H1 (cell line): ENCODE results near the gene ACOT7. TPM values are rescaled to one million over a fixed set of nuclear protein-coding genes. Genes with fewer than 3 reads are reported as not detected.

Experiments used
- CTCF ChIA-PET: fragments of 300-600 bp; sonication (Branson Sonifier 250); formaldehyde crosslinking; loops from one replicate; lab custom pipeline; 2021; ENCODE audit not compliant: partially characterized antibody; lab: Charles Lee
- POLR2A ChIA-PET: fragments of 300-600 bp; sonication (Branson Sonifier 250); formaldehyde crosslinking; loops from one replicate; lab custom pipeline; 2021; ENCODE audit warnings: inconsistent platforms; ENCODE audit not compliant: partially characterized antibody; lab: Charles Lee
- DNase-seq, 2 experiments: peaks; one replicate each; pipeline versions ENCODE4 v3.0.0 to v3.0.0-alpha.2; 2010 to 2022; ENCODE audit warnings: low spot score in 2 of 2, low read depth in 1 of 2, mixed read lengths in 1 of 2
- FAIRE-seq: peaks from 2 replicates; lab custom pipeline; 2011; peaks lifted over from hg19 to GRCh38; lab: Jason Lieb, UNC
- H2AFZ ChIP-seq: 2 replicates; pipeline ENCODE4 v1.8.1; 2012; ENCODE audit warnings: low read length, inconsistent platforms
- H2AK5ac ChIP-seq: 2 replicates; pipeline ENCODE4 v1.6.1; 2013; ENCODE audit warnings: low read depth, low read length
- H2BK120ac ChIP-seq: replicated peaks from 2 replicates; pipeline ENCODE3; 2013; ENCODE audit warnings: low read depth, low read length, inconsistent platforms
- H2BK12ac ChIP-seq: 2 replicates; pipeline ENCODE4 v1.6.1; 2013; ENCODE audit warnings: low read depth, low read length
- H2BK15ac ChIP-seq: 2 replicates; pipeline ENCODE4 v1.6.1; 2013; ENCODE audit warnings: low read length
- H2BK20ac ChIP-seq: 2 replicates; pipeline ENCODE4 v1.6.1; 2013; ENCODE audit warnings: low read length
- H2BK5ac ChIP-seq: 2 replicates; pipeline ENCODE4 v1.6.1; 2013; ENCODE audit warnings: low read depth, low read length
- H3K14ac ChIP-seq: 2 replicates; pipeline ENCODE4 v1.6.1; 2013; ENCODE audit warnings: inconsistent platforms; ENCODE audit not compliant: insufficient read length
- H3K18ac ChIP-seq: 2 replicates; pipeline ENCODE4 v1.6.1; 2013; ENCODE audit warnings: low read length; ENCODE audit errors: extremely low read depth
- H3K23ac ChIP-seq: 2 replicates; pipeline ENCODE4 v1.6.1; 2013; ENCODE audit warnings: inconsistent platforms; ENCODE audit not compliant: insufficient read length
- H3K23me2 ChIP-seq: 2 replicates; pipeline ENCODE4 v1.6.1; 2013; ENCODE audit warnings: low read depth, low read length
- H3K27ac ChIP-seq: 2 replicates; pipeline ENCODE4 v1.6.1; 2011; ENCODE audit warnings: low read depth, low read length, inconsistent platforms
- H3K27me3 ChIP-seq, 4 experiments: replicated peaks in 1 of 4; 1 replicate in 1 of 4; 2 replicates in 3 of 4; pipeline versions ENCODE4 v1.6.1 to v1.8.1; 2011 to 2013; ENCODE audit warnings: low read length in 3 of 4, mild to moderate bottlenecking in 3 of 4, inconsistent platforms in 2 of 4, mixed read lengths in 2 of 4, moderate library complexity in 1 of 4; ENCODE audit not compliant: control insufficient read depth in 3 of 4, insufficient read depth in 3 of 4; ENCODE audit errors: extremely low read depth in 1 of 4
- H3K36me3 ChIP-seq, 4 experiments: 2 replicates each; pipeline versions ENCODE4 v1.6.1 to v1.8.1; 2011 to 2013; ENCODE audit warnings: mild to moderate bottlenecking in 4 of 4, low read length in 3 of 4, moderate library complexity in 2 of 4, control low read depth in 1 of 4, inconsistent platforms in 1 of 4; ENCODE audit not compliant: insufficient read depth in 4 of 4, control insufficient read depth in 2 of 4
- H3K4ac ChIP-seq: replicated peaks from 2 replicates; pipeline ENCODE3; 2013; ENCODE audit warnings: low read length, low read depth, mixed read lengths, inconsistent platforms; ENCODE audit not compliant: insufficient read length
- H3K4me1 ChIP-seq, 4 experiments: replicated peaks in 1 of 4; 1 replicate in 1 of 4; 2 replicates in 3 of 4; pipeline versions ENCODE4 v1.6.1 to v1.8.1; 2011 to 2013; ENCODE audit warnings: low read length in 3 of 4, inconsistent platforms in 2 of 4, mixed read lengths in 1 of 4; ENCODE audit not compliant: insufficient read depth in 4 of 4, control insufficient read depth in 3 of 4
- H3K4me2 ChIP-seq, 2 experiments: 2 replicates each; pipeline versions ENCODE4 v1.6.1 to v1.8.1; 2011 to 2013; ENCODE audit warnings: low read depth in 2 of 2, low read length in 2 of 2, control low read depth in 1 of 2, inconsistent platforms in 1 of 2, mild to moderate bottlenecking in 1 of 2; ENCODE audit not compliant: insufficient read depth in 1 of 2
- H3K4me3 ChIP-seq, 4 experiments: fragments of 200-600, 300-600 bp in 1 of 4; sonication (generic), shearing (Covaris generic), sonication (Bioruptor Twin) in 1 of 4; 2 replicates each; pipeline versions ENCODE4 v1.5.1 to v1.8.1; 2011 to 2016; ENCODE audit warnings: low read length in 4 of 4, low read depth in 3 of 4, control low read depth in 2 of 4, inconsistent platforms in 2 of 4, mild to moderate bottlenecking in 2 of 4, mixed read lengths in 1 of 4, moderate library complexity in 1 of 4; ENCODE audit not compliant: insufficient read depth in 2 of 4; ENCODE audit errors: extremely low read depth in 1 of 4
- H3K56ac ChIP-seq: replicated peaks from 2 replicates; pipeline ENCODE3; 2013; ENCODE audit warnings: low read depth, mild to moderate bottlenecking, mixed read lengths, low read length, inconsistent platforms; ENCODE audit not compliant: insufficient read length
- H3K79me1 ChIP-seq: 2 replicates; pipeline ENCODE4 v1.6.1; 2013; ENCODE audit warnings: low read depth, low read length, control low read depth
- H3K79me2 ChIP-seq, 2 experiments: 2 replicates each; pipeline versions ENCODE4 v1.6.1 to v1.8.1; 2012 to 2013; ENCODE audit warnings: low read length in 2 of 2, mild to moderate bottlenecking in 2 of 2, inconsistent platforms in 1 of 2; ENCODE audit not compliant: insufficient read depth in 2 of 2, control insufficient read depth in 1 of 2
- H3K9ac ChIP-seq, 4 experiments: replicated peaks in 1 of 4; 1 replicate in 1 of 4; 2 replicates in 3 of 4; pipeline versions ENCODE4 v1.6.1 to v1.8.1; 2011 to 2013; ENCODE audit warnings: low read depth in 3 of 4, low read length in 3 of 4, control low read depth in 2 of 4, mild to moderate bottlenecking in 2 of 4, moderate library complexity in 2 of 4, inconsistent platforms in 1 of 4; ENCODE audit errors: extremely low read depth in 1 of 4
- H3K9me3 ChIP-seq, 2 experiments: 2 replicates each; pipeline versions ENCODE4 v1.6.1 to v1.8.1; 2012 to 2013; ENCODE audit warnings: mild to moderate bottlenecking in 2 of 2, moderate library complexity in 2 of 2, control low read depth in 1 of 2, inconsistent platforms in 1 of 2, low read depth in 1 of 2, low read length in 1 of 2, mixed read lengths in 1 of 2; ENCODE audit not compliant: insufficient read depth in 2 of 2
- H4K20me1 ChIP-seq, 2 experiments: replicated peaks in 1 of 2; 2 replicates each; pipeline versions ENCODE3 to v1.8.1; 2011 to 2013; ENCODE audit warnings: inconsistent platforms in 2 of 2, low read length in 2 of 2, mild to moderate bottlenecking in 1 of 2; ENCODE audit not compliant: insufficient read depth in 2 of 2, control insufficient read depth in 1 of 2
- H4K5ac ChIP-seq: 2 replicates; pipeline ENCODE4 v1.6.1; 2013; ENCODE audit warnings: low read length, low read depth, mixed read lengths, inconsistent platforms; ENCODE audit not compliant: insufficient read length
- H4K8ac ChIP-seq: 2 replicates; pipeline ENCODE4 v1.8.0; 2013; ENCODE audit warnings: mild to moderate bottlenecking, moderate library complexity, low read length, inconsistent platforms; ENCODE audit not compliant: insufficient read depth; ENCODE audit errors: extremely low read depth
- H4K91ac ChIP-seq: replicated peaks from 2 replicates; pipeline ENCODE3; 2013; ENCODE audit warnings: low read length, mixed read lengths, inconsistent platforms; ENCODE audit not compliant: insufficient read length
- ASH2L ChIP-seq: fragments of 200-600, 300-600 bp; sonication (generic); IDR thresholded peaks from one replicate; pipeline ENCODE4 v1.7.1; 2017; ENCODE audit warnings: low read length
- CHD2 ChIP-seq: IDR thresholded peaks from 2 replicates; pipeline ENCODE4 v1.6.1; 2012; ENCODE audit warnings: low read length, improper control_type of control experiment
- GTF2F1 ChIP-seq: IDR thresholded peaks from 2 replicates; pipeline ENCODE4 v1.6.1; 2012; ENCODE audit warnings: low read depth, low read length, improper control_type of control experiment, borderline replicate concordance
- HDAC2 ChIP-seq, 2 experiments: fragments of 300-600 bp in 1 of 2; sonication (generic) in 1 of 2; IDR thresholded peaks; 2 replicates each; pipeline ENCODE4 v1.6.1; 2011 to 2012; ENCODE audit warnings: low read depth in 2 of 2, low read length in 2 of 2, mild to moderate bottlenecking in 2 of 2, moderate library complexity in 2 of 2, borderline replicate concordance in 1 of 2, inconsistent platforms in 1 of 2
- KDM5A ChIP-seq: fragments of 200-600 bp; IDR thresholded peaks from 2 replicates; pipeline ENCODE4 v1.7.1; 2012; ENCODE audit warnings: mild to moderate bottlenecking, low read length, inconsistent platforms, mixed read lengths
- NANOG ChIP-seq: IDR thresholded peaks from 2 replicates; pipeline ENCODE4 v1.6.1; 2011; ENCODE audit warnings: low read length, low read depth, mild to moderate bottlenecking, inconsistent platforms; ENCODE audit not compliant: insufficient read depth, poor library complexity, severe bottlenecking
- POU5F1 ChIP-seq: IDR thresholded peaks from 2 replicates; pipeline ENCODE4 v1.6.1; 2011; ENCODE audit warnings: low read depth, mild to moderate bottlenecking, low read length, moderate library complexity
- RXRA ChIP-seq: IDR thresholded peaks from 2 replicates; pipeline ENCODE4 v1.6.1; 2011; ENCODE audit warnings: low read depth, mild to moderate bottlenecking, low read length, moderate library complexity; ENCODE audit not compliant: insufficient read depth
- SP1 ChIP-seq: IDR thresholded peaks from 2 replicates; pipeline ENCODE4 v1.6.1; 2011; ENCODE audit warnings: low read depth, low read length
- TBP ChIP-seq: IDR thresholded peaks from 2 replicates; pipeline ENCODE4 v1.6.1; 2011; ENCODE audit warnings: low read depth, low read length, improper control_type of control experiment
- WGBS, 2 experiments: shearing (Covaris generic) in 1 of 2; methylation state at CpG; one replicate each; pipeline versions ENCODE4 v1.1.6 to v1.1.7; 2013 to 2015; ENCODE audit warnings: low lambda C conversion rate in 2 of 2, mixed read lengths in 2 of 2, inconsistent platforms in 1 of 2, low coverage in 1 of 2, missing lambda C conversion rate in 1 of 2; ENCODE audit not compliant: insufficient replicate concordance in 2 of 2, insufficient coverage in 1 of 2, insufficient read length in 1 of 2; ENCODE audit errors: extremely low coverage in 1 of 2, missing lambda C conversion rate in 1 of 2; 5-methylcytosine and 5-hydroxymethylcytosine counted together
- polyA plus RNA-seq, 7 experiments: library from polyadenylated mRNA; depleted of rRNA in 3 of 7; stranded (reverse) in 5 of 7; unstranded in 2 of 7; fragments of >200 nt in 5 of 7; fragments of 200-250 nt in 2 of 7; gene quantifications; 1 replicate in 5 of 7; 2 replicates in 1 of 7; 4 replicates in 1 of 7; pipeline versions ENCODE4 v1.2.1 to v1.2.3, GENCODE V29; 2011 to 2013; ENCODE audit warnings: missing spikeins in 2 of 7, mixed read lengths in 2 of 7
- total RNA-seq: library from RNA; stranded (reverse); fragmentation: NEBNext Ultra II Directional; extraction: Animal tissue kit (Norgen Biotek cat#: 25700); gene quantifications from 2 replicates; pipeline ENCODE4 v1.2.1, GENCODE V29; 2021
- TF ChIP-seq, protein P1 (sequence below): IDR thresholded peaks from 2 replicates; pipeline ENCODE4 v1.6.1; 2012; ENCODE audit warnings: low read length, inconsistent platforms
- TF ChIP-seq, protein P2 (sequence below): IDR thresholded peaks from 2 replicates; pipeline ENCODE4 v1.6.1; 2012; ENCODE audit warnings: inconsistent platforms

The ACOT7 gene
- total and polyA plus RNA-seq, 2 of the 8 experiments (the other 6 are each of a cell fraction or from before 2014, with no cell fraction given): 151 to 214 TPM

DNA sequence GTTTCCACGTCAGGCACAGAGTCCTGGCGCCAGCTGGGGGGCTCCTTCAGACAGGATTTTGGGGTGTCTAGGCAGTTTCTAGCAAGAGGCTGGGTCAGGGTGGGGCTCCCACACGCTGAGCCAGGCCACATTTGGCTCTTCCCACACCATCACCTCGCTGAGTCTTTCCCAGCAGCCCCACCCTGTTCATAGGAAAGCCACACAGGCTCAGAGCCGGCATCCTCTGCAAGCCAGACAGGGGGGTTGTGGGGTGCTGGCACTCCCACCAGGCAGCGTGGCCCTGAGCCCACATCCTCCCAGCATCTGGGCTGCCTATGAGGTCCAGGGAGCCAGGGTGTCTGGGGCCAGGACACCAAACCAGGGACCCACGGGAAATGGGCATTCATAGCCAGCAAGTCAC lies 129.9 kb downstream of the ACOT7 start:
- Histone ChIP-seq H3K4me2 (no peak overlapping the region), H2AK5ac (no peak overlapping the region), H2AFZ (no peak overlapping the region), H3K27ac (no peak overlapping the region), H3K79me1 (no peaks in the 10 kb centered on the region), H4K20me1 (peaks cover 11 to 23% of the 10 kb centered on the region in 2 experiments), H3K27me3 (peaks cover 0 to 16% (median 11%) of the 10 kb centered on the region in 4 experiments; a peak in 3 of 7 replicates), H3K9me3 (no peaks in the 10 kb centered on the region), H3K18ac (no peak overlapping the region), H4K8ac (no peak overlapping the region), H4K5ac (no peak overlapping the region), H2BK20ac (no peak overlapping the region), H3K4ac (no peak overlapping the region), H3K23ac (no peak overlapping the region), H2BK15ac (no peak overlapping the region), H3K23me2 (peaks cover 7% of the 10 kb centered on the region; the same call in 1 of the 2 replicates), H3K4me1 (peaks cover 0 to 13% (median 3%) of the 10 kb centered on the region in 4 experiments; a peak in 6 of 7 replicates), H3K14ac (no peak overlapping the region), H2BK5ac (no peak overlapping the region), H3K4me3 (no peak overlapping the region), H2BK120ac (no peak overlapping the region), H3K9ac (no peak overlapping the region), H3K36me3 (no peaks in the 10 kb centered on the region), H3K79me2 (no peaks in the 10 kb centered on the region), H4K91ac (no peak overlapping the region), H3K56ac (no peak overlapping the region), H2BK12ac (no peak overlapping the region)
- ChIA-PET CTCF (interaction anchor here (0.7 to 7.0 kb wide), 6 partner anchors 14 to 80 kb away, joined by 3 to 51 read pairs (median 10); no protein-coding TSS in a partner anchor), POLR2A (no interaction called here)
- FAIRE-seq: no peak
- DNase-seq: no peak
- WGBS, 2 experiments: 92% methylated on average over 7 of the region's 7 CpGs; no CpG with 5 or more reads in 1 of the 2 experiments
- TF ChIP-seq GTF2F1 (no peak), TBP (no peak), CHD2 (no peak), RXRA (no peak), KDM5A (no peak), SP1 (no peak), ASH2L (no peak), NANOG (no peak), POU5F1 (no peak), HDAC2 (IDR thresholded peaks at IDR 0.05; ENCODE audit: borderline replicate concordance in 1 of 2, low read depth in 2 of 2, low read length in 2 of 2) (no peak)
- TF ChIP-seq, protein P1, sequence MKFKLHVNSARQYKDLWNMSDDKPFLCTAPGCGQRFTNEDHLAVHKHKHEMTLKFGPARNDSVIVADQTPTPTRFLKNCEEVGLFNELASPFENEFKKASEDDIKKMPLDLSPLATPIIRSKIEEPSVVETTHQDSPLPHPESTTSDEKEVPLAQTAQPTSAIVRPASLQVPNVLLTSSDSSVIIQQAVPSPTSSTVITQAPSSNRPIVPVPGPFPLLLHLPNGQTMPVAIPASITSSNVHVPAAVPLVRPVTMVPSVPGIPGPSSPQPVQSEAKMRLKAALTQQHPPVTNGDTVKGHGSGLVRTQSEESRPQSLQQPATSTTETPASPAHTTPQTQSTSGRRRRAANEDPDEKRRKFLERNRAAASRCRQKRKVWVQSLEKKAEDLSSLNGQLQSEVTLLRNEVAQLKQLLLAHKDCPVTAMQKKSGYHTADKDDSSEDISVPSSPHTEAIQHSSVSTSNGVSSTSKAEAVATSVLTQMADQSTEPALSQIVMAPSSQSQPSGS: no peak
- TF ChIP-seq, protein P2, sequence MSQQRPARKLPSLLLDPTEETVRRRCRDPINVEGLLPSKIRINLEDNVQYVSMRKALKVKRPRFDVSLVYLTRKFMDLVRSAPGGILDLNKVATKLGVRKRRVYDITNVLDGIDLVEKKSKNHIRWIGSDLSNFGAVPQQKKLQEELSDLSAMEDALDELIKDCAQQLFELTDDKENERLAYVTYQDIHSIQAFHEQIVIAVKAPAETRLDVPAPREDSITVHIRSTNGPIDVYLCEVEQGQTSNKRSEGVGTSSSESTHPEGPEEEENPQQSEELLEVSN: no peak
